ENCODE measurements around the gene NUDT21.
A peak's percentile ranks its signal among the peaks of the same experiment; 100 is the strongest.
"Not testable (repeated sequence)": the region's sequence is repeated elsewhere in the genome, so short reads cannot be mapped to it uniquely, and the experiment has no call there.

The NUDT21 gene

GRCh38 chr16:56450986-56451752, at the start of gene NUDT21, which contains the start of gene OGFOD1:
TSS of gene NUDT21 (minus strand) at chr16:56451332. CDS start at chr16:56451202, 130 bp downstream.
TSS of gene OGFOD1 (plus strand) at chr16:56451554. CDS start at chr16:56451613, 59 bp downstream.
- no peak within 1 kb of the TSS for H3K27ac ChIP-seq (ENCODE audit: low read length)
- no peaks in the 10 kb centered on the region for H3K27me3 ChIP-seq (ENCODE audit: control insufficient read depth, insufficient read depth, low read length)
- H3K4me1 ChIP-seq (ENCODE audit: control insufficient read depth, insufficient read depth, low read length) = no peaks in the 10 kb centered on the region
- peaks cover 6% of the 10 kb centered on the region; the same call in 1 of the 2 replicates for H3K36me3 ChIP-seq (ENCODE audit: control insufficient read depth, insufficient read depth, low read length)
- no peaks in the 10 kb centered on the region for H3K9me3 ChIP-seq (ENCODE audit: control insufficient read depth, insufficient read depth, low read length)
- DNase-seq (ENCODE audit: low read depth, low spot score) = peak; percentile 85
- WGBS (ENCODE audit: insufficient coverage, insufficient read length) = no CpG with 5 or more reads among the region's 56 CpGs
- peak within 1 kb of the TSS; percentile 84 for H3K4me3 ChIP-seq (ENCODE audit: low read length)

- H3K27me3 ChIP-seq (ENCODE audit: control insufficient read depth, insufficient read depth, low read length) = no peaks in the 10 kb centered on the region
- no peak overlapping the region for H3K27ac ChIP-seq (ENCODE audit: low read length)
- no peak for DNase-seq (ENCODE audit: low read depth, low spot score)
- no peaks in the 10 kb centered on the region for H3K36me3 ChIP-seq (ENCODE audit: control insufficient read depth, insufficient read depth, low read length)
- H3K9me3 ChIP-seq (ENCODE audit: control insufficient read depth, insufficient read depth, low read length) = no peaks in the 10 kb centered on the region
- WGBS (ENCODE audit: insufficient coverage, insufficient read length) = no CpG with 5 or more reads among the region's 1 CpG
- no peak overlapping the region for H3K4me3 ChIP-seq (ENCODE audit: low read length)
- no peaks in the 10 kb centered on the region for H3K4me1 ChIP-seq (ENCODE audit: control insufficient read depth, insufficient read depth, low read length)
These were observed 42.7 kb upstream of the NUDT21 start for GRCh38 chr16:56493815-56494214.

GRCh38 chr16:56493126-56493525, 42.0 kb upstream of the NUDT21 start:
- H3K9me3 ChIP-seq (ENCODE audit: control insufficient read depth, insufficient read depth, low read length) = no peaks in the 10 kb centered on the region
- no peaks in the 10 kb centered on the region for H3K27me3 ChIP-seq (ENCODE audit: control insufficient read depth, insufficient read depth, low read length)
- H3K4me3 ChIP-seq (ENCODE audit: low read length) = no peak overlapping the region
- DNase-seq (ENCODE audit: low read depth, low spot score) = no peak
- H3K36me3 ChIP-seq (ENCODE audit: control insufficient read depth, insufficient read depth, low read length) = no peaks in the 10 kb centered on the region
- H3K4me1 ChIP-seq (ENCODE audit: control insufficient read depth, insufficient read depth, low read length) = no peaks in the 10 kb centered on the region
- WGBS (ENCODE audit: insufficient coverage, insufficient read length) = no CpG with 5 or more reads among the region's 2 CpGs
- no peak overlapping the region for H3K27ac ChIP-seq (ENCODE audit: low read length)

GRCh38 chr16:56491657-56492261, 40.6 kb upstream of the NUDT21 start:
- no peaks in the 10 kb centered on the region for H3K27me3 ChIP-seq (ENCODE audit: control insufficient read depth, insufficient read depth, low read length)
- WGBS (ENCODE audit: insufficient coverage, insufficient read length) = no CpG with 5 or more reads among the region's 4 CpGs
- H3K4me1 ChIP-seq (ENCODE audit: control insufficient read depth, insufficient read depth, low read length) = no peaks in the 10 kb centered on the region
- H3K4me3 ChIP-seq (ENCODE audit: low read length) = no peak overlapping the region
- H3K9me3 ChIP-seq (ENCODE audit: control insufficient read depth, insufficient read depth, low read length) = no peaks in the 10 kb centered on the region
- no peak for DNase-seq (ENCODE audit: low read depth, low spot score)
- H3K36me3 ChIP-seq (ENCODE audit: control insufficient read depth, insufficient read depth, low read length) = no peaks in the 10 kb centered on the region
- no peak overlapping the region for H3K27ac ChIP-seq (ENCODE audit: low read length)

- H3K4me1 ChIP-seq (ENCODE audit: control insufficient read depth, insufficient read depth, low read length); H3K36me3 ChIP-seq (ENCODE audit: control insufficient read depth, insufficient read depth, low read length); H3K27me3 ChIP-seq (ENCODE audit: control insufficient read depth, insufficient read depth, low read length); DNase-seq (ENCODE audit: low read depth, low spot score); H3K27ac ChIP-seq (ENCODE audit: low read length); H3K4me3 ChIP-seq (ENCODE audit: low read length); H3K9me3 ChIP-seq (ENCODE audit: control insufficient read depth, insufficient read depth, low read length): not testable (repeated sequence)
- WGBS (ENCODE audit: insufficient coverage, insufficient read length) = no CpG with 5 or more reads among the region's 1 CpG
These were observed 37.7 kb upstream of the NUDT21 start for GRCh38 chr16:56488868-56489267.

- no peak for DNase-seq (ENCODE audit: low read depth, low spot score)
- Histone ChIP-seq H3K4me1 (ENCODE audit: control insufficient read depth, insufficient read depth, low read length) (no peaks in the 10 kb centered on the region), H3K27me3 (ENCODE audit: control insufficient read depth, insufficient read depth, low read length) (no peaks in the 10 kb centered on the region), H3K9me3 (ENCODE audit: control insufficient read depth, insufficient read depth, low read length) (no peaks in the 10 kb centered on the region), H3K27ac (ENCODE audit: low read length) (no peak overlapping the region), H3K36me3 (ENCODE audit: control insufficient read depth, insufficient read depth, low read length) (no peaks in the 10 kb centered on the region), H3K4me3 (ENCODE audit: low read length) (no peak overlapping the region)
- no CpG with 5 or more reads among the region's 5 CpGs for WGBS (ENCODE audit: insufficient coverage, insufficient read length)
These were observed 36.9 kb upstream of the NUDT21 start for GRCh38 chr16:56488035-56488434.

- Histone ChIP-seq H3K27ac (ENCODE audit: low read length) (no peak overlapping the region), H3K9me3 (ENCODE audit: control insufficient read depth, insufficient read depth, low read length) (no peaks in the 10 kb centered on the region), H3K4me3 (ENCODE audit: low read length) (no peak overlapping the region), H3K27me3 (ENCODE audit: control insufficient read depth, insufficient read depth, low read length) (no peaks in the 10 kb centered on the region), H3K36me3 (ENCODE audit: control insufficient read depth, insufficient read depth, low read length) (no peaks in the 10 kb centered on the region), H3K4me1 (ENCODE audit: control insufficient read depth, insufficient read depth, low read length) (no peaks in the 10 kb centered on the region)
- DNase-seq (ENCODE audit: low read depth, low spot score) = no peak
These were observed 32.3 kb upstream of the NUDT21 start for GRCh38 chr16:56483394-56483793.

- no peaks in the 10 kb centered on the region for H3K27me3 ChIP-seq (ENCODE audit: control insufficient read depth, insufficient read depth, low read length)
- no peaks in the 10 kb centered on the region for H3K4me1 ChIP-seq (ENCODE audit: control insufficient read depth, insufficient read depth, low read length)
- H3K9me3 ChIP-seq (ENCODE audit: control insufficient read depth, insufficient read depth, low read length) = no peaks in the 10 kb centered on the region
- H3K36me3 ChIP-seq (ENCODE audit: control insufficient read depth, insufficient read depth, low read length) = no peaks in the 10 kb centered on the region
- DNase-seq (ENCODE audit: low read depth, low spot score) = no peak
- no peak overlapping the region for H3K4me3 ChIP-seq (ENCODE audit: low read length)
- H3K27ac ChIP-seq (ENCODE audit: low read length) = no peak overlapping the region
- no CpG with 5 or more reads among the region's 5 CpGs for WGBS (ENCODE audit: insufficient coverage, insufficient read length)
These were observed 31.6 kb upstream of the NUDT21 start for GRCh38 chr16:56482683-56483236.

GRCh38 chr16:56481468-56482122, 30.5 kb upstream of the NUDT21 start:
- no CpG with 5 or more reads among the region's 2 CpGs for WGBS (ENCODE audit: insufficient coverage, insufficient read length)
- no peaks in the 10 kb centered on the region for H3K27me3 ChIP-seq (ENCODE audit: control insufficient read depth, insufficient read depth, low read length)
- no peak overlapping the region for H3K27ac ChIP-seq (ENCODE audit: low read length)
- H3K4me3 ChIP-seq (ENCODE audit: low read length) = no peak overlapping the region
- H3K36me3 ChIP-seq (ENCODE audit: control insufficient read depth, insufficient read depth, low read length) = no peaks in the 10 kb centered on the region
- no peaks in the 10 kb centered on the region for H3K4me1 ChIP-seq (ENCODE audit: control insufficient read depth, insufficient read depth, low read length)
- DNase-seq (ENCODE audit: low read depth, low spot score) = no peak
- no peaks in the 10 kb centered on the region for H3K9me3 ChIP-seq (ENCODE audit: control insufficient read depth, insufficient read depth, low read length)

GRCh38 chr16:56480776-56481467, 29.8 kb upstream of the NUDT21 start:
- Histone ChIP-seq H3K36me3 (ENCODE audit: control insufficient read depth, insufficient read depth, low read length) (no peaks in the 10 kb centered on the region; the same call in 1 of the 2 replicates), H3K27me3 (ENCODE audit: control insufficient read depth, insufficient read depth, low read length) (no peaks in the 10 kb centered on the region), H3K4me1 (ENCODE audit: control insufficient read depth, insufficient read depth, low read length) (no peaks in the 10 kb centered on the region), H3K4me3 (ENCODE audit: low read length) (no peak overlapping the region), H3K27ac (ENCODE audit: low read length) (no peak overlapping the region), H3K9me3 (ENCODE audit: control insufficient read depth, insufficient read depth, low read length) (no peaks in the 10 kb centered on the region)
- DNase-seq (ENCODE audit: low read depth, low spot score) = no peak
- WGBS (ENCODE audit: insufficient coverage, insufficient read length) = no CpG with 5 or more reads among the region's 7 CpGs
